Muscle of leg (tissue), 11 donors: ENCODE measurements around the gene HRH1. TPM values are rescaled to one million over a fixed set of nuclear protein-coding genes. Genes with fewer than 3 reads are reported as not detected.
A peak's percentile ranks its signal among the peaks of the same experiment; 100 is the strongest.
"Not testable (repeated sequence)": the region's sequence is repeated elsewhere in the genome, so short reads cannot be mapped to it uniquely, and the experiment has no call there.

Source experiments
- DNase-seq: peaks from one replicate; pipeline ENCODE4 v3.0.0; 2013
- H3K27ac ChIP-seq: one replicate; pipeline ENCODE4 v1.5.1; 2013; ENCODE audit warnings: mild to moderate bottlenecking, low read length, control low read depth
- H3K27me3 ChIP-seq: one replicate; pipeline ENCODE4 v1.6.1; 2013; ENCODE audit warnings: low read length; ENCODE audit not compliant: control insufficient read depth, insufficient read depth
- H3K36me3 ChIP-seq: one replicate; pipeline ENCODE4 v1.6.1; 2013; ENCODE audit warnings: low read length; ENCODE audit not compliant: control insufficient read depth, insufficient read depth
- H3K4me1 ChIP-seq: one replicate; pipeline ENCODE4 v1.6.1; 2013; ENCODE audit warnings: low read length; ENCODE audit not compliant: control insufficient read depth, insufficient read depth
- H3K4me3 ChIP-seq: one replicate; pipeline ENCODE4 v1.5.1; 2013; ENCODE audit warnings: low read length, control low read depth
- H3K9me3 ChIP-seq: replicated peaks from 2 replicates; pipeline ENCODE4 v1.6.1; 2013; ENCODE audit warnings: low read depth, low read length; ENCODE audit not compliant: control insufficient read depth
- WGBS: methylation state at CpG from one replicate; pipeline ENCODE4 v1.1.5; 2013; ENCODE audit warnings: missing lambda C conversion rate; ENCODE audit not compliant: insufficient coverage; 5-methylcytosine and 5-hydroxymethylcytosine counted together
- polyA plus RNA-seq, 8 donors: library from polyadenylated mRNA; unstranded; fragments of 120-200 nt; gene quantifications; one replicate each; pipeline versions ENCODE4 v1.2.1 to v1.2.3, GENCODE V29; 2013; ENCODE audit warnings: inconsistent platforms in 1 of 8, low replicate concordance in 1 of 8; ENCODE audit not compliant: insufficient read length in 8 of 8, insufficient read depth in 1 of 8
- total RNA-seq: library from RNA; stranded (reverse); fragments of 120-200 nt; gene quantifications from one replicate; pipeline ENCODE4 v1.2.4, GENCODE V29; 2013

The HRH1 gene
- total and polyA plus RNA-seq, 9 donors, result 1.6 to 6.2 (median 3.2) TPM

DNA sequence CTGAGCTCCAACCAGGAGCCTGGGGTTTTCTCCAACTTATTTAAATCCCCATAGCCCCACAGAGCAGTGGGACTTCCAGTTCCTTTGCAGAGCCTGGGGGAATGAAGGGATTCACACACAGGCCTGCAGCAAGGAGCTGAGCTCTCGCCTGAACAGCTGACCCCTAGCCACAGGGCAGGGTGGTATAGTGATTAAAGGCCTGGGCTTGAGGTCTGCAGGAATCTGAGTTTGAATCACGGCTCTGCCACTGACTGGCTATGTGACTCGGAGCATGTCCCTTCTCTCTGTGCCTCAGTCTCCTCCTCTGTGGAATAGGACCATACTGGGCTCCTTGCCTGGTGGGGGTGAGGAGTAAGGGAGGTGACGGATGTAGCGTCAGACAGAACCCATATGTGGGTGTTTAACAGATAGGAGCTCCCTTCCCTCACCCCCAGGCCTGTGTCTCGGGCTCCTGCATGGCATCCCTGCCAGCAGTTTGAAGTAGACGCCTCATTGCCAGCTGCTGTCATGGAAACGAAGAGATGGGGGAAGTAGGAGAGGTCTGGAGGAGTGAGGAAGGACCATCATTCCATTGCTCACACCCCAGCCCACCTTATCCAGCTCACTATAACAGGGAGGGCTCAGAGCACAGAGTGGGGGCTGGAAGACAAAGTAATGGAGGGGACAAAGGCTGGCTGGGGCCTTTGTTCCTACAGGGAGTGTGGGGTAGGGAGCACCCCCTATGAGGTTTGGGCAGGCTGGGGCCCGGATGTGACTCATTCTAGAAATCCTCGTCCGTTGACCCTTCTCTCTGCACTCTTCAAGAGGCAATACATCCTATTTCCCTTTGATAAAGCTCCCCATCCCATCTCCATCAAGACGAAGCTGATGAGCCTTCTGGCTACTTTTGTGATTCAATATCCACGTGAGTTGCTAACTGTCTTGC lies 14.8 kb downstream of the HRH1 start:
- Histone ChIP-seq H3K36me3 (no peaks in the 10 kb centered on the region), H3K27me3 (no peaks in the 10 kb centered on the region), H3K4me1 (peaks cover 12% of the 10 kb centered on the region), H3K27ac (no peak overlapping the region), H3K9me3 (no peaks in the 10 kb centered on the region), H3K4me3 (no peak overlapping the region)
- no peak for DNase-seq
- 50% methylated on average over 6 of the region's 13 CpGs for WGBS

DNA sequence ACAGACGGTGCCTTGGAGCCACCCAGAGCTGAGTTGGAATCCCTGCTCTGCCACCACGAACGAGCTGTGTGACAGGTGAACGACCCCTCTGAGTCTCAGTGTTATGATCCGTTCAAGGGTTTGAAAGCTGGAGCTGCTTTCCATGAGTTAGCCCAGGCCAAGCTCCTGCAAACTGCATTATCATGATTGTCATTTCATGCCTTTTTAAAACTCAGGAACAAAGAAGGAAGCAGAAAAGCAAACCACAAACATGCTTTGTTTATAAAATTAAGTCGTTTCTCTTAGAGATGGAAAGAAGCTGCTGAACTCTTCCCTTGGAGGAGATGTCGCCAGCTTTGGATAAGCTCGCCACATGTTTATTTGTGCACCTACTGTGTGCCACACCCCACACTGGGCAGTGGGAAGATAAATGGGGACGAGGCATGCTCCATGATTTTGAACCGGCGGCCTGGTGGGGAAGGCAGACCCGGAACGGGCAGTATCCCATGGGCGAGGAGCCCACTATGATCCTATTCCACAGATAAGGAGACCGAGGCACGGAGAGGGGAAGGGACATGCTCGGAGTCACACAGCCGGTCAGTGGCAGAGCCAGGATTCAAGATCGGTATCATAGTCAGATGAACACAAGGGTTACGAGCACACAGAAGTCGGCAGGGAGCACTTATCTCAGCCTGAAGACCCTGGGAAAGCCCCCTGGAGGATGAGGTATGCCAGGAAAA lies 15.9 kb downstream of the HRH1 start:
- no peaks in the 10 kb centered on the region for H3K27me3 ChIP-seq
- H3K36me3 ChIP-seq, result no peaks in the 10 kb centered on the region
- no peak overlapping the region for H3K4me3 ChIP-seq
- no peak for DNase-seq
- peaks cover 8% of the 10 kb centered on the region for H3K4me1 ChIP-seq
- no peak overlapping the region for H3K27ac ChIP-seq
- WGBS, result 83% methylated on average over 19 of the region's 21 CpGs
- no peaks in the 10 kb centered on the region for H3K9me3 ChIP-seq

DNA sequence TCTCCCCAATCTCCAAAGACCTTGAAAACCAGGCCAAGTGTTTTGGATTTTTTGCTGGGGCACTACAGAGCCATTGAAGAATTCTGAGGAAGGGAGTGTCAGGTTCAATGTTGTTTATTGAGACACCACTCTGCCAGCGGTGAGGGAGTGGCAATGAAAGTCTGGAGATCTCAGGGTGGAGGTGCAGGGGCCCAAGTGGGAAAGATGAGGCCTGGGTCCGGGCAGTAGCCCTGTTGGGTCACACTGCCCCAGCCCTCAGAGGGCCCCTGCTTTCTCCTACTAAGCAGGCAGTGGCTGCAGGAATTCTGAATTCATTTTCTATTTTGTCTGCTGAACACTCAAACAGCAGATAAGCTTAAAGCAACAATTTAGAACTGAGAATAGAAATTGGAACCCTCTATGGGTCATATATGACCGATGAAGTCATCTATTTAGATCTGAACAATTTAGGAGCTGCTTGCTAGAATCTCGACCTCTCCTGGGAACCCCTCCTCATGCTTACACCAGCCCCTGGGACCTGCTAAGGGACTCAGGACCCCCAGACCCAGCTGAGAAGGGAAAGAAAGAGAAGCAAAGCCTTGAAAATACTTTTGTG lies 17.9 kb downstream of the HRH1 start:
- whole genome bisulfite sequencing, result 40% methylated on average over 1 of the region's 4 CpGs
- H3K27ac ChIP-seq, result no peak overlapping the region
- H3K27me3 ChIP-seq, result no peaks in the 10 kb centered on the region
- peak; percentile 66 for DNase-seq
- H3K4me3 ChIP-seq, result no peak overlapping the region
- no peaks in the 10 kb centered on the region for H3K36me3 ChIP-seq
- peaks cover 3% of the 10 kb centered on the region for H3K4me1 ChIP-seq
- H3K9me3 ChIP-seq, result no peaks in the 10 kb centered on the region

DNA sequence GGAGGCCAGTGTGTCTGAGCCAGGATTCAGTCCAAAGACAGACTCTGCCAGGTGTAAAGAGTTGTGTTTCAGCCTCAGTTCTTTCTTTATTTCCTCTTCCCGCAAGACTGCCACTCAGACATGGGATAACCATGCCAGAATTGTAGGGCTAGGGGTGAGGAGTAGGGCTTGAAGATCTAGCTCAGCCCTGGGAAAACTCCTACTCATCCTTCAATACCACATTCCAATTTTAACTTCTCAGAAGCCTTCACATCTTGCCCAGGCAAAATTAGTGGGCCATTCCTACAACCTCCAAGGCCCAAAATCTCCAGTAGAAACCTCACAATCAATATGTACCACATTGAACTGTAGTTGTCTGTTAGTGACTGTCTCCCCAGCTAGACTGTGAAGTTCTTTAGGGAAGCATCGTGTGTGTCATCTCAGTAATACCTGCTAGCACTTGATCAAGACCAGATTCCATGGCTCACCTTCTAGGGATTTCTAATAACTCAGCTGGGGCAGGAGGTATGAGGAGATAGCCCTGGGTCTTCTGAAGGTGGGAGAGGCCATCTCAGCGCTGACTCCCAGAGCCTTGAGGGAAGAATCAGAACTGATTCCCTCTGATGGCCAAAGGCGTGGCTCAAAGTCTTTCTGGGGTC lies 19.7 kb downstream of the HRH1 start:
- 100% methylated on average over 2 of the region's 4 CpGs for WGBS
- peak; percentile 37 for DNase-seq

DNA sequence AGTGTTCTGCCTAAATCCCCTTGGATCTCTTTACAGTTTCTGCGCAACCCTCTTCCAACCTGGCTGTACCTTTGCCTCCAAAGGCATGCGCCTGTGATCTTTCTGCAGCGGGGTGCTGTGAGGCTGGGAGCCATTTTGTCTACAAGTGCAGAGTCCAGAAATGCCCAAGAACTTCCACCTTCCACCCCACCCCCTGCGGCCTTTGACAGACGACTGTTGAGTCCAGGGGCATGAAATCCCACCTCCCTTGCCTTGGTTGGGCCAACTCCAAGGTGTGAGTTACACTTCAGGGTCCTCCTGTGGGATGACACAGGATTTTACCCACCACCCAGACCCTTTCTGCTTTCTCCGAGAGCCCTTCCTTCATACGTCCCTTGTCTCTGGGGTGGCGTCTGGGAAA lies 24.1 kb downstream of the HRH1 start:
- Histone ChIP-seq H3K27ac (no peak overlapping the region), H3K4me1 (no peaks in the 10 kb centered on the region), H3K9me3 (no peaks in the 10 kb centered on the region), H3K4me3 (no peak overlapping the region), H3K27me3 (peaks cover under 1% of the 10 kb centered on the region), H3K36me3 (no peaks in the 10 kb centered on the region)
- 80% methylated on average over 3 of the region's 8 CpGs for WGBS
- no peak for DNase-seq

More for the DNA sequence above, 19.7 kb downstream of the HRH1 start:
- H3K9me3 ChIP-seq, result no peaks in the 10 kb centered on the region
- no peak overlapping the region for H3K27ac ChIP-seq
- no peak overlapping the region for H3K4me3 ChIP-seq
- no peaks in the 10 kb centered on the region for H3K27me3 ChIP-seq
- H3K36me3 ChIP-seq, result no peaks in the 10 kb centered on the region
- no peaks in the 10 kb centered on the region for H3K4me1 ChIP-seq

DNA sequence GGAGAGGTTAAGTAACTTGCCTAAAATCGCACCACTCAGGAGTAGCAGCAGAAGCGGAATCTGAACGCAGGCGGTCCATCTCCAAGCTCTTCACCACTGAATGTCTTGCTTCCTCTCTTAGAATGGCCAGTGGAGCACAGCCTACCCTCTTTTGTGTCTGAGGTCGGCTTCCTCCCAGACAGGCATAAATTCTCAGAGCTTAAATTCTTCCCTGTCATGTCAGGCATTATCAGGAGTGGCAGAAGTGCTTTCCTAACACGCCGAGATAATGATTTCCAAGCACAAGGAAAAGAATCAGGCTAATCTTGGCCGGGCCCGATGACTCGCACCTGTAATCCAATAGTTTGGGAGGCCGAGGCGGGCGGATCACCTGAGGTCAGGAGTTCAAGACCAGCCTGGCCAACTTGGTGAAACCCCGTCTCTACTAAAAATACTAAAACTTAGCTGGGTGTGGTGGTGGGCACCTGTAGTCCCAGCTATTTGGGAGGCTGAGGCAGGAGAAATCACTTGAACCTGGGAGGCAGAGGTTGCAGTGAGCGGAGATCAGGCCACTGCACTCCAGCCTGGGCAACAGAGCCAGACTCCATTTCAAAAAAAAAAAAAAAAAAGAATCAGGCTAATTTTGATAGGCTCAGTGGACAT lies 30.2 kb downstream of the HRH1 start:
- not testable (repeated sequence) for DNase-seq, H3K36me3 ChIP-seq, H3K9me3 ChIP-seq, H3K27me3 ChIP-seq, H3K27ac ChIP-seq, H3K4me3 ChIP-seq
- WGBS, result 73% methylated on average over 10 of the region's 15 CpGs
- peaks cover 19% of the 10 kb centered on the region for H3K4me1 ChIP-seq

DNA sequence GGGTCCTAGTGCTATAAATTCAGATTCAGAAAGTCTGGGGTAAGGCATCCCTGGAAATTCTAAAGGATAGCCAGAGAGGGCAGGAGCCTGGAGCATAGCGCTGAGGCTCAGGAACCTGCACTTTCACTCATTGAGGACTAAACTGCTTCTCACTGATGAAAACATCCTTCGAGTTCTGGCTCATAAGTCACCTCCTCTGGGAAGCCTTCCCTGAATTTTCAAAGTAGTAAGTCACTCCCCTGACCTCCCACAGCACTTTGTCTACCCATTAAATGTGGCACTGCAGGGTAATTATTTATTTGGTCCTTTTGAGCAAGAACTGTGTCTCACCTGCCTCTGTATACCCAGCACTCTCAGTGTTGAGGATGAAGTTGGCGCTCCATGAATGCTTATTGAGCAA lies 30.9 kb downstream of the HRH1 start:
- Histone ChIP-seq H3K4me1 (peaks cover 19% of the 10 kb centered on the region), H3K9me3 (no peaks in the 10 kb centered on the region), H3K27ac (no peak overlapping the region), H3K27me3 (peaks cover 3% of the 10 kb centered on the region), H3K4me3 (no peak overlapping the region), H3K36me3 (no peaks in the 10 kb centered on the region)
- WGBS, result 89% methylated on average over 3 of the region's 3 CpGs
- DNase-seq, result no peak

DNA sequence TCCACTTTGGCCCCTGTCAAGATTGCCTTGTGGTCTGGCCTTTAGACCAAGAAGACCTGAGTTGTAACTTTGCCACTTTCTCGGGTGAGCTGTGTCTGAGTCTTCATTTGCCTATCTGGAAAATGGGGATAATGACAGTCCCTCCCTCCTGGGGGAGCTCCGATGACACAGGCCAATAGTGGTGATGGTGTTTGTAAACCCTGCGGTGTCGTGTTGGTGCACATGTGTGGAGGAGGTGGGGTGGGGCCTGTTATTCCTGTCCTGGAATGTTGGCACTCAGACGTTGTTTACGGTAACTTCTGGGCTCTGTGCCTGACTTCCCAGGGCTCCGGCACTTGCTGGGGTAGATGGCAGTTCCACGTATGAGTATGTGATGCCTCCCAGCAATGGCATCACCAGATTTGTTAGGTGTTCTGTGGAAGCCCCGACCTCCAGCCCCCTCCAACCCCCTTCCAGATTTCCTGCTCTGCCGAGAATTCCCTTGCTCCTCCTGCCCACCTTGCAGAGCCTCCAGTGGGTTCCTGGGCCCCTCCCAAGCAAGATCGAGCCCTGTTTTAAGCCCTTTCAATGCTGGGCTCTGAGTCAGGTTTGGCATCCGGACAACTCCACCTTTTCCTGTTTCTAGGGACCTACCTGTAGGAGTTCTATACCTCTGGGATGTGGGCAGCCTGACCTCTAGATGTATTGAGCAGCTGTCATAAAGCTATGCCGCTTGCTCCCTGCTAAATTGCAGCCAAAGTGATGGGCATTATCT lies 31.4 kb downstream of the HRH1 start:
- WGBS, result 20% methylated on average over 11 of the region's 13 CpGs
- H3K4me3 ChIP-seq, result no peak overlapping the region
- no peaks in the 10 kb centered on the region for H3K9me3 ChIP-seq
- H3K4me1 ChIP-seq, result peaks cover 19% of the 10 kb centered on the region
- H3K27ac ChIP-seq, result peak overlapping the region; percentile 53
- H3K36me3 ChIP-seq, result no peaks in the 10 kb centered on the region
- peaks cover 3% of the 10 kb centered on the region for H3K27me3 ChIP-seq
- peak; percentile 82 for DNase-seq

DNA sequence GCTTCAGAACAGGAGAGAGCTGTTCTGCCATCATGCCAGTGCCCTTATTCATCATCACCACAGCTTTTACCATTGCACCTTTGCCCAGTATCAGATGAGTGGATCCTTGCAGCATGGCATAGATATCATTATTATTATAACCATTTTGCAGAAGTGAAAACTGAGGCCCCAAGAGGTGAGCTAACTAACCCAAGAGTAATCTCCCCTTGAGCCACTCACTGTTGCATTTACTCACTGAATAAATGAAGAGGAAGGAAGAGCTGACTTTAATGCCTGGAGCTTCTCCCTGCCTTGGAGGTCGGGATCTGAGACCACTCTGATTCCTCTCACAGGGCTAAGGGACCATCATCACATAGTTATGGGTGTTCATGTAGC lies 32.0 kb downstream of the HRH1 start:
- H3K4me1 ChIP-seq, result peaks cover 19% of the 10 kb centered on the region
- H3K27me3 ChIP-seq, result peaks cover 3% of the 10 kb centered on the region
- peak overlapping the region; percentile 75 for H3K27ac ChIP-seq
- no peaks in the 10 kb centered on the region for H3K9me3 ChIP-seq
- WGBS, result no CpG with 5 or more reads among the region's 1 CpG
- DNase-seq, result no peak
- H3K36me3 ChIP-seq, result no peaks in the 10 kb centered on the region
- H3K4me3 ChIP-seq, result no peak overlapping the region
